HAP-1 (cell line): Measurements from ENCODE around the gene SP140.
"Not testable (repeated sequence)": the region's sequence is repeated elsewhere in the genome, so short reads cannot be mapped to it uniquely, and the experiment has no call there.

ENCODE experiments used
- DNase-seq, 2 experiments: peaks; one replicate each; pipeline ENCODE4 v3.0.0-alpha.2; 2016 to 2020; ENCODE audit warnings: low spot score in 2 of 2
- H3K27me3 ChIP-seq: fragments of 250-450 bp; sonication (Bioruptor Pico); 2 replicates; pipeline ENCODE4 v1.5.1; 2020; ENCODE audit warnings: low read depth, mild to moderate bottlenecking, moderate library complexity
- H3K36me3 ChIP-seq: fragments of 250-450 bp; sonication (Bioruptor Pico); replicated peaks from 2 replicates; pipeline ENCODE4 v1.5.1; 2020; ENCODE audit warnings: mild to moderate bottlenecking
- H3K4me1 ChIP-seq: fragments of 250-450 bp; sonication (Bioruptor Pico); 2 replicates; pipeline ENCODE4 v1.5.1; 2020; ENCODE audit warnings: mild to moderate bottlenecking
- H3K4me3 ChIP-seq: fragments of 250-450 bp; sonication (Bioruptor Pico); 2 replicates; pipeline ENCODE4 v1.5.1; 2020; ENCODE audit warnings: mild to moderate bottlenecking, moderate library complexity
- H3K9me3 ChIP-seq: fragments of 250-450 bp; sonication (Bioruptor Pico); 2 replicates; pipeline ENCODE4 v1.5.1; 2020; ENCODE audit warnings: mild to moderate bottlenecking, moderate library complexity
- in situ Hi-C: fragments of 300-500 bp; cut with MboI; formaldehyde crosslinking; loops from 3 replicates; pipeline ENCODE4 v1.14.3; 2020; ENCODE audit warnings: low sequenced_read_pairs, inconsistent platforms, mixed read lengths

The SP140 gene

GRCh38 chr2:230217424-230217823, 8.1 kb upstream of the SP140 start:
- no peaks in the 10 kb centered on the region for H3K27me3 ChIP-seq
- in situ Hi-C loops: no loop called here
- H3K36me3 ChIP-seq: no peaks in the 10 kb centered on the region
- no peak overlapping the region for H3K4me3 ChIP-seq
- H3K4me1 ChIP-seq: peaks cover 2% of the 10 kb centered on the region
- H3K9me3 ChIP-seq: no peaks in the 10 kb centered on the region
- DNase-seq: no peak

GRCh38 chr2:230218421-230218820, 7.1 kb upstream of the SP140 start:
- H3K9me3 ChIP-seq: no peaks in the 10 kb centered on the region
- no peak overlapping the region for H3K4me3 ChIP-seq
- in situ Hi-C loops: no loop called here
- no peaks in the 10 kb centered on the region for H3K27me3 ChIP-seq
- no peaks in the 10 kb centered on the region for H3K36me3 ChIP-seq
- H3K4me1 ChIP-seq: peaks cover 2% of the 10 kb centered on the region
- no peak for DNase-seq

DNA sequence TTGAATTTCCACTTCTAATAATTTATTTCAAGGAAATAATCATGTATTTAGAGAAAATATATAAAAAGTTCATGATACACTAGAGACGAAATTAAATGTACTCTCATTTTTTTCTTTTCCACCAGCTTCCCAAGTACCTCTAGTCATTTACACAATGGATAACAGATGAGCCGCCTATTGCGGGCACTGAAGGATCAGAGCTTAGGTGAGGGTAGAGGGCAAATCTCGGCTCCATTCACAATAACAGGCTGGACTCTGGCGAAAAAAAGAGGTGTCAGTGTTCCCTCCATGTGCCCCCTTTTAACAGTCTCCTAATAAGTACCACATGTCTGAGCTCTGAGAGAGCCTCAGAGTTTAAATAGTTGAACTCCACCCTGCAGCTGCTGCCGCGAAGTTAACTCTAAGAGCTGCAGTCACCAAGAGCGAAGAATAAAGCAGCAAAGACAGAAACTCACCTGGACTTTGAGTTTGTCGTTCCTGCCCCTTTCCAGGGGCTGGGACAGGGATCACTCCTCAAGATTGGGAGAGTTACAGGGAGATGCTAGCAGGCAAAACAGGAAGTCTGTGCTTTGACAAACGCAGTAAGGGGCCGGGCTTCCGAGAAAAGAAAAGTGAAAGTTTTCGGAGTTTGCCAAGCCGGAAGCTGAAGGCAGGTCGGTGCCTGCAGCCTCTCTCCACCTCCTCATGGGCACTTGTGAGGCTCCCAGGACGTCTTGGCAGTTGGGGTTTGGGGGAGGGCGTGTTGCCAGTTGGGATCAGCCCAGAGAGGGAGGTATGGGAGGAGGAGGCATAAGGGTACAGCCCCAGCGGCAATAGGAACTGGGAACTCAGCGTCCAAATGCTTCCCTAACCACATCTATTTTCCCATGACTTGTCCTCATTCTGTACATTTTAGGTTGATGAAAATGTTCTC, 5.9 kb upstream of the SP140 start, which contains the start of gene SP110:
Gene SP110 (minus strand): TSS at position 566 of the 913 bp plus-strand sequence. CDS start 3,057 bp downstream, outside the sequence.
- DNase-seq: peak; percentile 49 to 72
- in situ Hi-C loops: no loop called here
- peak within 1 kb of the TSS; percentile 41 for H3K4me3 ChIP-seq

GRCh38 chr2:230220347-230220969, 5.1 kb upstream of the SP140 start:
- in situ Hi-C loops: no loop called here

More for the DNA sequence above, 5.9 kb upstream of the SP140 start, which contains the start of gene SP110:
- H3K36me3 ChIP-seq: no peaks in the 10 kb centered on the region
- no peaks in the 10 kb centered on the region for H3K27me3 ChIP-seq
- H3K9me3 ChIP-seq: no peaks in the 10 kb centered on the region
- peaks cover 2% of the 10 kb centered on the region for H3K4me1 ChIP-seq

GRCh38 chr2:230221493-230221892, 4.0 kb upstream of the SP140 start:
- H3K27me3 ChIP-seq: no peaks in the 10 kb centered on the region
- H3K36me3 ChIP-seq: no peaks in the 10 kb centered on the region
- H3K4me1 ChIP-seq: peaks cover 2% of the 10 kb centered on the region
- H3K9me3 ChIP-seq: no peaks in the 10 kb centered on the region
- no peak overlapping the region for H3K4me3 ChIP-seq
- in situ Hi-C loops: no loop called here
- no peak for DNase-seq

More at GRCh38 chr2:230220347-230220969, 5.1 kb upstream of the SP140 start:
- DNase-seq: no peak
- Histone ChIP-seq H3K4me1 (peaks cover 2% of the 10 kb centered on the region), H3K36me3 (no peaks in the 10 kb centered on the region), H3K27me3 (no peaks in the 10 kb centered on the region), H3K9me3 (no peaks in the 10 kb centered on the region), H3K4me3 (peak overlapping the region; percentile 41)

DNA sequence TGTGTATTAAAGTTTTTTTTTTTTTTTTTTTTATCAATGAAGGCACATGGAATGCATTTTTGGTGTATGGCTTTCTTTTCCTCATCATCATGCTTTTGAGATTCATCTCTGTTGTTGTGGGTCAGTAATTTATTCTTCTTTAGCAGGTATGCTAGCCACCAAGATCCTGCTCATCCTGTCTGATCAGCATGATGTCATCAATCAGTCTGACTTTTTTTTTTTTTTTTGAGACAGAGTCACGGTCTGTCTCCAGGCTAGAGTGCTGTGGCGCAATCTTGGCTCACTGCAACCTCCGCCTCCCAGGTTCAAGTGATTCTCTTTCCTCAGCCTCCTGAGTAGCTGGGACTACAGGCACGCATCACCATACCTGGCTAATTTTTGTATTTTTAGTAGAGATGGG, 2.7 kb upstream of the SP140 start:
- DNase-seq, in situ Hi-C loops, H3K36me3 ChIP-seq, H3K4me3 ChIP-seq, H3K4me1 ChIP-seq, H3K27me3 ChIP-seq, H3K9me3 ChIP-seq: not testable (repeated sequence)

DNA sequence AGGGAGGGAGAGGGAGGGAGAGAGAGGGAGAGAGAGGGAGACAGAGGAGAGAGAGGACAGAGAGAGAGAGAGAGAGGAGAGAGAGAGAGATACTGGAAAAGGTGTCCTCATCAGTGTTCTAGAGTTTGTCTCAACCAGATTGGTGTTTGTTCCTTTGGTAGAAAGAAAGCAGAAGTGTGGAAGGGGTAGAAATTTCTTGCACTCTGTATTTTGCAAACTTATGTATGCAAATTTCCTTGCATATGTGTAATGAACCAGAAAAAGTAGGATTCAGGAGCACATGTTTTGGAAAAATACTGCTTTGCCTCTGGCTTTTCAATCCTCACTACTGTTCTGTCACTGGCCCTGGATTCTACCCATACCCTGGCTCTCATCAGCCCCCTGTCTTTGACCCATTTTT, 1.1 kb upstream of the SP140 start:
- no peak for DNase-seq
- in situ Hi-C loops: no loop called here
- H3K4me3 ChIP-seq: no peak overlapping the region
- H3K36me3 ChIP-seq: no peaks in the 10 kb centered on the region
- no peaks in the 10 kb centered on the region for H3K27me3 ChIP-seq
- H3K9me3 ChIP-seq: no peaks in the 10 kb centered on the region
- H3K4me1 ChIP-seq: peaks cover 2% of the 10 kb centered on the region

DNA sequence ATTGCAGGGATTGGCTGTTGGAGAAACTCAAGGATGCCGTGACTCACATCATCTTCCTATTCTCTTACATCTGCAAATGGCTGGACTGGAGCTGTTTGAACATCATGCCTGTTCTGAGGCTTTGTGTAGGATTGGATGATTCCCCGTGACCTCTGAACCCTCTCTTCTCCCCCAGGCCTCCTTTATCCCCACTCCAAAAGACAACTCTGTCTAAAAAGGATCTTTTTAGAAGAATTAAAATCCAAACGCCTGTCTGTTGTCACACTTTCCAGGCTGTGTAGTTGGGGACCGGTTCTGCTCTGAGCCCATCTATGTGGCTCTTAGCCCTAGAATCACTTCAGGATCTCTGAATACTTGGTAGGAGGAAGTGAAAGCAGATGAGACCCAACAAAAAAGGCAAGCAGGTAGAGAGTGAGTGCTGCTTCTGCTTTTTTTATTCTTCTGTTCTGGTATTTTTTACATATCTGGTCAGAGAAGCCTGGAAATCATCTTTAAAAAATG, 565 bp downstream of the SP140 start:
- in situ Hi-C loops: no loop called here
- DNase-seq: no peak

DNA sequence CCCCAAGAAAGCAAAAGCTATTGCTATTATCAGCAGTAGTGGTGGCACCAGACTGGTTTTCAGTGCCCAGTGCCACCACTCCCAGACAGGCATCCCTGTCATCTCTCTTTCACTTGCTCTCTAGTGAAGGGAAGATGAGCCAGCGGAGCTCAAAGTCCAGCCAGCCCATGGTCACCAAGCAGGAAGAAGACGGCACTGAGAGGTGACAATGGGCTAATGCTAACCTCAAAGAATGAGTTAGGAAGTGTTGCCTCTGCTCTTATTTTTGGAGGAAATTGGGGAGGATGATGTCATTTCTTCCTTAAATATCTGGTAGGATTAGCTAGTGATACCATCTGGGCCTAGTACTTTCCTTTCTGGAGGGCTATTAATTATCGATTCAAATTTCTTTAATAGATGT, 1.7 kb downstream of the SP140 start:
- H3K36me3 ChIP-seq: no peaks in the 10 kb centered on the region
- no peak overlapping the region for H3K4me3 ChIP-seq
- in situ Hi-C loops: no loop called here
- H3K9me3 ChIP-seq: no peaks in the 10 kb centered on the region
- H3K4me1 ChIP-seq: no peaks in the 10 kb centered on the region
- DNase-seq: no peak
- no peaks in the 10 kb centered on the region for H3K27me3 ChIP-seq

More for the DNA sequence above, 565 bp downstream of the SP140 start:
- H3K4me3 ChIP-seq: no peak overlapping the region
- H3K9me3 ChIP-seq: no peaks in the 10 kb centered on the region
- no peaks in the 10 kb centered on the region for H3K27me3 ChIP-seq
- H3K4me1 ChIP-seq: no peaks in the 10 kb centered on the region
- no peaks in the 10 kb centered on the region for H3K36me3 ChIP-seq

- no peak for DNase-seq
- Histone ChIP-seq H3K27me3 (no peaks in the 10 kb centered on the region), H3K4me1 (no peaks in the 10 kb centered on the region), H3K4me3 (no peak overlapping the region), H3K9me3 (no peaks in the 10 kb centered on the region), H3K36me3 (no peaks in the 10 kb centered on the region)
- in situ Hi-C loops: no loop called here
Observed at GRCh38 chr2:230230087-230230486, 4.6 kb downstream of the SP140 start.

- Histone ChIP-seq H3K27me3 (no peaks in the 10 kb centered on the region), H3K4me1 (no peaks in the 10 kb centered on the region), H3K4me3 (no peak overlapping the region), H3K9me3 (no peaks in the 10 kb centered on the region), H3K36me3 (no peaks in the 10 kb centered on the region)
- in situ Hi-C loops: no loop called here
- no peak for DNase-seq
Observed at GRCh38 chr2:230230496-230231200, 5.1 kb downstream of the SP140 start.

DNA sequence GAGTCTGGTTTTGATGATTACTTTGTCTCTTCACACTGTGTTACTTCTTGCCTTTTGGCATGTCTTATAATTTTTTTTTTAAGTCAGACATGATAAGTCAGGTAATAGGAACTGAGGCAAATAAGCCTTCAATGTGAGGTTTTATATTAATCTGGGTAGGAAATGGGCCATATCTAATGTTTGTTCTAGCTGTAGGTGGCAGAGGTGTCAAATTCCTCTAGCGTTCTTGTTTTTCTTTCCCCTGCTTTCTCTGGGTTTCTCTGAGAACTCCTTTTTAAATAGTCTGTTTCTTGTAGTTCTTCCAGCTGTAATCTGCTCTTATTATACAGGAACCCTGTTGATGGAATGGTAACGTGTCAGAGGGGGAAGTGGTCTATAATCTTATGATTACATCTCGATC, 5.7 kb downstream of the SP140 start:
- H3K9me3 ChIP-seq: no peaks in the 10 kb centered on the region
- H3K36me3 ChIP-seq: no peaks in the 10 kb centered on the region
- DNase-seq: no peak
- in situ Hi-C loops: no loop called here
- H3K4me3 ChIP-seq: no peak overlapping the region
- no peaks in the 10 kb centered on the region for H3K27me3 ChIP-seq
- H3K4me1 ChIP-seq: no peaks in the 10 kb centered on the region

DNA sequence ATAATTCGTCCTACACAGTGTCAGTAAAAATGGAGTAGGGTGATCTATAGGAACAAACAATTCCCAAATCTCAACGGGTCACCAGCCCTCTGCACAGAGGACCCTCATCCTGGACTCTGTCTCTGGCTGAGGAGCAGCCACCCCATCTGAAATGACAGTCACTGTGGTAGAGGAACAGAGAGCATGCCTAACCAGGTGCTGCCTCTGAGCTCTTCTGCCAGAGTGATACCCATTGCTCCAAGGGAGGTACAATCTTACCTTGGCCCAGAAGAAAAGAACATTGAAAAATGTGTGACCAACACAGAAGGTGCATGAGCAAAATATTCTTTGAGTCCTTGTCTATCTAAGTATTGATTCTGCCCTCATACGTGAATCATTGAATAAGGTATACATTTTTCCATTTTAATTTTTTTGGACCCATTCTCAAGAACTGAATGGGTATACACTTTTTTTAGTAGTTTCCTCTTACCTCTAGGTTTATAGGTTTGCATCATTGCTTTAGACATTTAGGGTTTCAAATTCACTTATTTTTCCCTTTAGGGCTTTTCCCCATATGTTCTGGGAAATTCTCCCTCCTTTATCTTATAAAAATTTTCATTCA, 8.7 kb downstream of the SP140 start:
- Histone ChIP-seq H3K4me1 (no peaks in the 10 kb centered on the region), H3K4me3 (no peak overlapping the region), H3K36me3 (no peaks in the 10 kb centered on the region), H3K27me3 (no peaks in the 10 kb centered on the region), H3K9me3 (no peaks in the 10 kb centered on the region)
- no peak for DNase-seq
- in situ Hi-C loops: no loop called here
